SH-SY5Y (cell line): ENCODE data around the gene CREB3L1.

Experiments
- GATA2 ChIP-seq: IDR thresholded peaks from 2 replicates; pipeline ENCODE4 v1.6.1; 2011; ENCODE audit warnings: mild to moderate bottlenecking, low read depth, low read length
- GATA3 ChIP-seq: IDR thresholded peaks from 2 replicates; pipeline ENCODE4 v1.6.1; 2011; ENCODE audit warnings: low read depth, mild to moderate bottlenecking, low read length, moderate library complexity

GRCh38 chr11:46306296-46306853 lies 28.9 kb downstream of the CREB3L1 start:
- TF ChIP-seq GATA3 (no peak), GATA2 (no peak)
